WTC11 (cell line): ENCODE results near the gene SLC15A1. TPM values are rescaled to one million over a fixed set of nuclear protein-coding genes. Genes with fewer than 3 reads are reported as not detected.

Experiments used
- ATAC-seq: fragments of 200-7000 bp; cut with Tn5 transposase; 2 replicates; pipeline ENCODE4 v1.10.0; 2021; ENCODE audit warnings: mild to moderate bottlenecking, moderate library complexity
- CTCF ChIA-PET: fragments of 300-600 bp; sonication (Branson Sonifier 250); formaldehyde crosslinking; loops from one replicate; lab custom pipeline; 2021; ENCODE audit warnings: antibody characterized with exemption; lab: Charles Lee
- POLR2A ChIA-PET: fragments of 350-600 bp; sonication (Branson Sonifier 250); formaldehyde crosslinking; loops from one replicate; lab custom pipeline; 2021; ENCODE audit warnings: antibody characterized with exemption; lab: Charles Lee
- DNase-seq: peaks from one replicate; pipeline ENCODE4 v3.0.0; 2021; ENCODE audit warnings: low spot score
- H3K27ac Mint-ChIP-seq: 2 replicates; pipeline ENCODE4 v1.8.0; 2021; ENCODE audit warnings: mixed read lengths
- H3K27me3 Mint-ChIP-seq: 2 replicates; pipeline ENCODE4 v1.8.0; 2021; ENCODE audit warnings: low read depth, mild to moderate bottlenecking, moderate library complexity, mixed read lengths
- H3K36me3 Mint-ChIP-seq: 2 replicates; pipeline ENCODE4 v1.8.0; 2021; ENCODE audit warnings: mixed read lengths
- H3K4me1 Mint-ChIP-seq: 2 replicates; pipeline ENCODE4 v1.8.0; 2022; ENCODE audit warnings: mixed read lengths
- H3K4me3 Mint-ChIP-seq: 2 replicates; pipeline ENCODE4 v1.8.0; 2021; ENCODE audit warnings: mild to moderate bottlenecking, moderate library complexity, mixed read lengths
- H3K9me3 Mint-ChIP-seq: 2 replicates; pipeline ENCODE4 v1.8.0; 2021; ENCODE audit warnings: mixed read lengths
- ATF3 ChIP-seq: sonication (generic); formaldehyde crosslinking; conservative IDR thresholded peaks from 2 replicates; pipeline ENCODE4 v1.8.1; 2022; ENCODE audit warnings: mild to moderate bottlenecking, missing genetic modification reagents
- ESRRA ChIP-seq: sonication (generic); formaldehyde crosslinking; IDR thresholded peaks from 2 replicates; pipeline ENCODE4 v1.8.1; 2022; ENCODE audit warnings: mild to moderate bottlenecking, missing genetic modification reagents, borderline replicate concordance
- FOXJ3 ChIP-seq: sonication (generic); formaldehyde crosslinking; IDR thresholded peaks from 2 replicates; pipeline ENCODE4 v1.9.0; 2021; ENCODE audit warnings: missing genetic modification reagents, mild to moderate bottlenecking, borderline replicate concordance
- HMGA2 ChIP-seq: fragments of 250-450 bp; sonication (Bioruptor Pico); IDR thresholded peaks from 2 replicates; pipeline ENCODE4 v1.4.0; 2021; ENCODE audit warnings: mild to moderate bottlenecking, moderate library complexity
- MLX ChIP-seq: sonication (generic); formaldehyde crosslinking; IDR thresholded peaks from 2 replicates; pipeline ENCODE4 v1.8.1; 2023; ENCODE audit warnings: mild to moderate bottlenecking, missing genetic modification reagents, moderate library complexity
- PRRX2 ChIP-seq: fragments of 250-450 bp; sonication (Bioruptor Pico); IDR thresholded peaks from 2 replicates; pipeline ENCODE4 v1.8.0; 2021; ENCODE audit warnings: mild to moderate bottlenecking
- RELA ChIP-seq: sonication (generic); formaldehyde crosslinking; IDR thresholded peaks from 2 replicates; pipeline ENCODE4 v1.8.1; 2022; ENCODE audit warnings: missing genetic modification reagents, mild to moderate bottlenecking, borderline replicate concordance
- RORB ChIP-seq: fragments of 250-450 bp; sonication (Bioruptor Pico); IDR thresholded peaks from 2 replicates; pipeline ENCODE4 v1.9.0; 2021; ENCODE audit warnings: mild to moderate bottlenecking
- SMAD3 ChIP-seq: sonication (generic); formaldehyde crosslinking; IDR thresholded peaks from 2 replicates; pipeline ENCODE4 v1.8.0; 2022; ENCODE audit warnings: missing genetic modification reagents, mild to moderate bottlenecking, borderline replicate concordance
- STAT6 ChIP-seq: sonication (generic); formaldehyde crosslinking; conservative IDR thresholded peaks from 2 replicates; pipeline ENCODE4 v1.8.1; 2023; ENCODE audit warnings: mild to moderate bottlenecking, low read depth, missing genetic modification reagents, moderate library complexity
- TCF7 ChIP-seq: sonication (generic); formaldehyde crosslinking; IDR thresholded peaks from 2 replicates; pipeline ENCODE4 v1.8.0; 2022; ENCODE audit warnings: mild to moderate bottlenecking, low read depth, missing genetic modification reagents, moderate library complexity
- TP53 ChIP-seq: sonication (generic); formaldehyde crosslinking; IDR thresholded peaks from 2 replicates; pipeline ENCODE4 v1.8.1; 2023; ENCODE audit warnings: mild to moderate bottlenecking, missing genetic modification reagents
- ZBTB43 ChIP-seq: sonication (generic); formaldehyde crosslinking; IDR thresholded peaks from 2 replicates; pipeline ENCODE4 v1.8.1; 2023; ENCODE audit warnings: mild to moderate bottlenecking, missing genetic modification reagents
- ZNF425 ChIP-seq: fragments of 250-450 bp; sonication (Bioruptor Pico); conservative IDR thresholded peaks from 2 replicates; pipeline ENCODE4 v1.9.0; 2021; ENCODE audit warnings: mild to moderate bottlenecking
- total RNA-seq: library from RNA; stranded (reverse); gene quantifications from 3 replicates; pipeline ENCODE4 v1.2.3, GENCODE V29; 2021
- TF ChIP-seq, protein P1 (sequence below): sonication (generic); formaldehyde crosslinking; IDR thresholded peaks from 2 replicates; pipeline ENCODE4 v1.8.1; 2023; ENCODE audit warnings: mild to moderate bottlenecking, missing genetic modification reagents, moderate library complexity

Gene SLC15A1
- total RNA-seq, 1 experiment from 2014 or later = 2.3 TPM

- no peak for TF ChIP-seq ZNF425 (CRISPR knock-in tag)
Observed at GRCh38 chr13:98688373-98688772, 64.1 kb downstream of the SLC15A1 start (continued).

DNA sequence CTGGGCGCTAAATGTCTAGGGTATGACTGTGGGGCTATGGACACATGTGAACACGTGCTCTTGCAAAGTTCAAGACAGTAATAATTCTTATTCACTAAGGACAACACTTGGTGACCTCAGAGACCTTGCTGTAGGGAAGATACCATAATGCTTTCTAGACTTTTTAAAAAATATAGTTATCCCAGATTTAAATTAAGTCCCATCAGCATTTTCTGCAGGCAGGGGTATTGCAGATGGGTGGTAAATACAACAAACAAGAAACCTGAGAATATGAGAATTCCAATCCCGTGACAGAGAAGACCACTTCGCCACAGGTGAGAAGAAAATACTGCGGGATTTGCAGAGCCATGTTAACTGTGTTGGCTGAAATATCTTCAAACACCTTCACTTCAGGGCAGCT is 65.2 kb downstream of the SLC15A1 start:
- CTCF ChIA-PET = interaction anchor here (0.8 to 2.9 kb wide), 5 partner anchors 14 to 242 kb away, joined by 3 to 20 read pairs (median 7); no protein-coding TSS in a partner anchor
- H3K36me3 Mint-ChIP-seq = no peaks in the 10 kb centered on the region
- no peaks in the 10 kb centered on the region for H3K27me3 Mint-ChIP-seq
- ATAC-seq = no peak
- H3K4me1 Mint-ChIP-seq = peaks cover 45% of the 10 kb centered on the region
- no peak for TF ChIP-seq SMAD3 (CRISPR knock-in tag)
- TF ChIP-seq RORB (CRISPR knock-in tag) = no peak
- TF ChIP-seq, protein P1, sequence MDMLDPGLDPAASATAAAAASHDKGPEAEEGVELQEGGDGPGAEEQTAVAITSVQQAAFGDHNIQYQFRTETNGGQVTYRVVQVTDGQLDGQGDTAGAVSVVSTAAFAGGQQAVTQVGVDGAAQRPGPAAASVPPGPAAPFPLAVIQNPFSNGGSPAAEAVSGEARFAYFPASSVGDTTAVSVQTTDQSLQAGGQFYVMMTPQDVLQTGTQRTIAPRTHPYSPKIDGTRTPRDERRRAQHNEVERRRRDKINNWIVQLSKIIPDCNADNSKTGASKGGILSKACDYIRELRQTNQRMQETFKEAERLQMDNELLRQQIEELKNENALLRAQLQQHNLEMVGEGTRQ = no peak
- no peak for TF ChIP-seq ZBTB43 (CRISPR knock-in tag)
- TF ChIP-seq STAT6 = no peak
- no peak for TF ChIP-seq TCF7 (CRISPR knock-in tag)
- no peak for TF ChIP-seq MLX (CRISPR knock-in tag)
- TF ChIP-seq ZNF425 (CRISPR knock-in tag) = no peak
- TF ChIP-seq HMGA2 (CRISPR knock-in tag) = no peak
- no peak for TF ChIP-seq FOXJ3 (CRISPR knock-in tag)
- no peak for TF ChIP-seq PRRX2 (CRISPR knock-in tag)
- TF ChIP-seq ESRRA = no peak
- TF ChIP-seq RELA = no peak
- TF ChIP-seq TP53 (CRISPR knock-in tag) = no peak
- TF ChIP-seq ATF3 (CRISPR knock-in tag) = no peak
- TF ChIP-seq, all 79 proteins: peak for 0
- DNase-seq = no peak
- Mint-ChIP-seq H3K27ac (0 out of 2 replicates have a peak overlapping the region, but pooled peaks have one; percentile 9), H3K4me3 (no peak overlapping the region; the same call in 1 of the 2 replicates), H3K9me3 (no peaks in the 10 kb centered on the region; the same call in 1 of the 2 replicates)
- POLR2A ChIA-PET = no interaction called here
